ENCODE results near the gene NXN. TPM values are rescaled to one million over a fixed set of nuclear protein-coding genes. Genes with fewer than 3 reads are reported as not detected.
A peak's percentile ranks its signal among the peaks of the same experiment; 100 is the strongest.

Gene NXN
- total RNA-seq, 2 donors from 2014 or later, result 124 to 201 TPM

GRCh38 chr17:917391-917811 is 62.2 kb downstream of the NXN start:
- no peak for TF ChIP-seq CTCF (conservative IDR thresholded peaks at IDR 0.05)
- H3K9me3 ChIP-seq (ENCODE audit: control insufficient read depth, low read length), result no peaks in the 10 kb centered on the region
- H3K9me3 Mint-ChIP-seq, result no peaks in the 10 kb centered on the region
- H3K9ac ChIP-seq (ENCODE audit: extremely low read depth, low read length, poor library complexity, severe bottlenecking), result no peak overlapping the region
- DNase-seq, result no peak
- H3K4me1 Mint-ChIP-seq, result peaks cover 39% of the 10 kb centered on the region
- H3K4me3 ChIP-seq (ENCODE audit: low read length), result no peak overlapping the region
- no peaks in the 10 kb centered on the region for H3K27me3 ChIP-seq (ENCODE audit: control insufficient read depth, insufficient read depth, low read length, poor library complexity, severe bottlenecking)
- WGBS, 2 experiments (ENCODE audit: insufficient coverage in 1 of 2, insufficient read length in 1 of 2), result 94 to 97% methylated on average over 19 of the region's 19 CpGs
- H3K27me3 Mint-ChIP-seq (ENCODE audit: insufficient read depth), result no peaks in the 10 kb centered on the region
- peaks cover 62% of the 10 kb centered on the region for H3K36me3 Mint-ChIP-seq (ENCODE audit: low read depth)
- H3K27ac ChIP-seq (ENCODE audit: low read depth, low read length), result peak overlapping the region; percentile 38
- H3K36me3 ChIP-seq (ENCODE audit: control insufficient read depth, insufficient read depth, low read length), result peaks cover 83% of the 10 kb centered on the region
- H3K4me3 Mint-ChIP-seq, result no peak overlapping the region
- H3K4me1 ChIP-seq (ENCODE audit: control insufficient read depth, insufficient read depth, low read length), result peaks cover 4% of the 10 kb centered on the region
- peak overlapping the region; percentile 14 for H3K27ac Mint-ChIP-seq

- H3K27ac Mint-ChIP-seq, result peak overlapping the region; percentile 87
- peaks cover 4% of the 10 kb centered on the region for H3K4me1 ChIP-seq (ENCODE audit: control insufficient read depth, insufficient read depth, low read length)
- WGBS, 2 experiments (ENCODE audit: insufficient coverage in 1 of 2, insufficient read length in 1 of 2), result 86 to 100% methylated on average over 2 to 7 of the region's 7 CpGs
- peak; percentile 59 for TF ChIP-seq CTCF (conservative IDR thresholded peaks at IDR 0.05)
- no peaks in the 10 kb centered on the region for H3K27me3 ChIP-seq (ENCODE audit: control insufficient read depth, insufficient read depth, low read length, poor library complexity, severe bottlenecking)
- H3K27ac ChIP-seq (ENCODE audit: low read depth, low read length), result peak overlapping the region; percentile 93
- H3K9ac ChIP-seq (ENCODE audit: extremely low read depth, low read length, poor library complexity, severe bottlenecking), result no peak overlapping the region
- H3K9me3 ChIP-seq (ENCODE audit: control insufficient read depth, low read length), result no peaks in the 10 kb centered on the region
- H3K4me1 Mint-ChIP-seq, result peaks cover 37% of the 10 kb centered on the region
- H3K9me3 Mint-ChIP-seq, result no peaks in the 10 kb centered on the region
- DNase-seq, result no peak
- H3K4me3 ChIP-seq (ENCODE audit: low read length), result no peak overlapping the region
- H3K27me3 Mint-ChIP-seq (ENCODE audit: insufficient read depth), result no peaks in the 10 kb centered on the region
- H3K4me3 Mint-ChIP-seq, result no peak overlapping the region
- peaks cover 78% of the 10 kb centered on the region for H3K36me3 ChIP-seq (ENCODE audit: control insufficient read depth, insufficient read depth, low read length)
- peaks cover 55% of the 10 kb centered on the region for H3K36me3 Mint-ChIP-seq (ENCODE audit: low read depth)
These were observed 63.3 kb downstream of the NXN start for GRCh38 chr17:916315-916714.

DNA sequence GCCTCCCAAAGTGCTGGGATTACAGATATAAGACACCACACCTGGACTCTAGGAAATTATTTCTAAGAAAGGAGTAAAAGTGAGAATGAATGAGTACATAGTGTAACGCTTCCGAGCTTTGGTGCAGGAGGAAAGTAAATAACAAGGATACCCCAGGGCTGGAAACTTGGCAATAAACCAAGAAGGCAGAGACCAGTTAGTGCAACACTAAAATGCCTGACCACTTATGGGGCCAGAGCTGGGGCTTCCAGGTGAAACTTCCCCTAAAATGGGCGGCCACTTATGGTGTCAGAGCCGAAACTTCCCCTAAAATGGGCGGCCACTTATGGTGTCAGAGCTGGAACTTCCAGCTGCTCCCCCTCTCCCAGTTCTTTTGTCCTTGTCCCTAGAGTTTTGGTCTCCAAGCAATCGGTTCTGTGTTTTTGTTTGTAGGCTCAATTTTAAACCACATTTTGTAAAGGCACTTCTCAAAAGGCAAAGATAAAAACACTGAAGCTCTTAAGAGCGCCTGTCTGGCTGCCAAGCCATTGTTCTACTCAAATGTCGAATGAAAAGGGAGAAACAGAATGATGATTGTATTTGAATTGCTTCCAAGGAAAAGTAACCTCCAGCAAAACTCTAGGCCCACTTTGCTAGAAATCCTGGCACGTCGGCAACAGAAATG is 63.9 kb downstream of the NXN start:
- H3K4me1 Mint-ChIP-seq, result peaks cover 33% of the 10 kb centered on the region
- Histone ChIP-seq H3K9me3 (ENCODE audit: control insufficient read depth, low read length) (no peaks in the 10 kb centered on the region), H3K27me3 (ENCODE audit: control insufficient read depth, insufficient read depth, low read length, poor library complexity, severe bottlenecking) (no peaks in the 10 kb centered on the region), H3K9ac (ENCODE audit: extremely low read depth, low read length, poor library complexity, severe bottlenecking) (no peak overlapping the region), H3K4me1 (ENCODE audit: control insufficient read depth, insufficient read depth, low read length) (peaks cover 4% of the 10 kb centered on the region), H3K4me3 (ENCODE audit: low read length) (no peak overlapping the region), H3K27ac (ENCODE audit: low read depth, low read length) (peak overlapping the region; percentile 93), H3K36me3 (ENCODE audit: control insufficient read depth, insufficient read depth, low read length) (peaks cover 76% of the 10 kb centered on the region)
- peaks cover 50% of the 10 kb centered on the region for H3K36me3 Mint-ChIP-seq (ENCODE audit: low read depth)
- no peak for DNase-seq
- H3K4me3 Mint-ChIP-seq, result no peak overlapping the region
- H3K9me3 Mint-ChIP-seq, result no peaks in the 10 kb centered on the region
- 76% methylated on average over 9 to 10 of the region's 10 CpGs for WGBS, 2 experiments (ENCODE audit: insufficient coverage in 1 of 2, insufficient read length in 1 of 2)
- no peak for TF ChIP-seq CTCF (conservative IDR thresholded peaks at IDR 0.05)
- peak overlapping the region; percentile 87 for H3K27ac Mint-ChIP-seq
- H3K27me3 Mint-ChIP-seq (ENCODE audit: insufficient read depth), result no peaks in the 10 kb centered on the region
